Hepatocyte (in vitro differentiated cells): ENCODE results near the gene CCL11. TPM values are rescaled to one million over a fixed set of nuclear protein-coding genes. Genes with fewer than 3 reads are reported as not detected.

ENCODE experiments used
- DNase-seq: peaks from one replicate; pipeline ENCODE4 v3.0.0-alpha.2; 2016; ENCODE audit warnings: low spot score
- H2AFZ ChIP-seq: fragments of 200-600 bp; sonication (generic); 2 replicates; pipeline ENCODE4 v1.6.0; 2016; ENCODE audit warnings: antibody characterized with exemption, mild to moderate bottlenecking
- H3K27ac ChIP-seq: fragments of 200-600 bp; sonication (generic); 2 replicates; pipeline ENCODE4 v1.5.1; 2016; ENCODE audit warnings: mild to moderate bottlenecking
- H3K27me3 ChIP-seq: fragments of 200-600 bp; sonication (generic); 2 replicates; pipeline ENCODE4 v1.6.1; 2016
- H3K36me3 ChIP-seq: fragments of 200-600 bp; sonication (generic); replicated peaks from 2 replicates; pipeline ENCODE4 v1.5.1; 2016; ENCODE audit warnings: low read depth; ENCODE audit not compliant: insufficient read depth
- H3K4me1 ChIP-seq: fragments of 200-600 bp; sonication (generic); 2 replicates; pipeline ENCODE4 v1.5.1; 2016; ENCODE audit warnings: mild to moderate bottlenecking, moderate library complexity; ENCODE audit not compliant: insufficient read depth
- H3K4me2 ChIP-seq: fragments of 200-600 bp; sonication (generic); 2 replicates; pipeline ENCODE4 v1.6.0; 2016
- H3K4me3 ChIP-seq: fragments of 200-600 bp; sonication (generic); 2 replicates; pipeline ENCODE4 v1.5.1; 2016; ENCODE audit warnings: mild to moderate bottlenecking
- H3K79me2 ChIP-seq: fragments of 200-600 bp; sonication (generic); 2 replicates; pipeline ENCODE4 v1.6.0; 2017; ENCODE audit warnings: mild to moderate bottlenecking
- H3K9me2 ChIP-seq: fragments of 200-600 bp; sonication (generic); replicated peaks from 2 replicates; pipeline ENCODE4 v1.6.0; 2017; ENCODE audit warnings: mild to moderate bottlenecking; ENCODE audit not compliant: insufficient read depth
- H3K9me3 ChIP-seq: fragments of 200-600 bp; sonication (generic); 2 replicates; pipeline ENCODE4 v1.5.1; 2016; ENCODE audit warnings: low read depth, mild to moderate bottlenecking
- H4K20me1 ChIP-seq: fragments of 200-600 bp; sonication (generic); 2 replicates; pipeline ENCODE4 v1.6.0; 2016; ENCODE audit warnings: mild to moderate bottlenecking; ENCODE audit not compliant: insufficient read depth, poor library complexity, severe bottlenecking
- EZH2 ChIP-seq: fragments of 200-600 bp; sonication (generic); IDR thresholded peaks from 2 replicates; pipeline ENCODE4 v1.6.1; 2016; ENCODE audit warnings: antibody characterized with exemption, mild to moderate bottlenecking, borderline replicate concordance
- EZH2phosphoT487 ChIP-seq: fragments of 200-600 bp; sonication (generic); IDR thresholded peaks from one replicate; pipeline ENCODE4 v1.6.1; 2018; ENCODE audit warnings: antibody characterized with exemption, mild to moderate bottlenecking, low read depth, moderate library complexity; ENCODE audit not compliant: unreplicated experiment, severe bottlenecking
- WGBS: methylation state at CpG from one replicate; pipeline ENCODE4 v1.1.6; 2016; ENCODE audit warnings: low lambda C conversion rate; ENCODE audit errors: missing lambda C conversion rate; 5-methylcytosine and 5-hydroxymethylcytosine counted together
- polyA plus RNA-seq: library from polyadenylated mRNA; unstranded; fragments of >200 nt; fragmentation: Nextera tagmentation; extraction: Ambion mirVana; gene quantifications from 2 replicates; pipeline ENCODE4 v1.2.1, GENCODE V29; 2016
- total RNA-seq: library from RNA; depleted of rRNA; stranded (reverse); fragments of >200 nt; gene quantifications from 2 replicates; pipeline ENCODE4 v1.2.3, GENCODE V29; 2014
- TF ChIP-seq, protein P1 (sequence below): fragments of 200-600 bp; sonication (generic); IDR thresholded peaks from 2 replicates; pipeline ENCODE4 v1.5.1; 2016; ENCODE audit warnings: antibody characterized with exemption, mild to moderate bottlenecking; ENCODE audit not compliant: poor library complexity

CCL11 gene
- total and polyA plus RNA-seq, 2 experiments from 2014 or later: 0.82 TPM; not detected in 1

DNA sequence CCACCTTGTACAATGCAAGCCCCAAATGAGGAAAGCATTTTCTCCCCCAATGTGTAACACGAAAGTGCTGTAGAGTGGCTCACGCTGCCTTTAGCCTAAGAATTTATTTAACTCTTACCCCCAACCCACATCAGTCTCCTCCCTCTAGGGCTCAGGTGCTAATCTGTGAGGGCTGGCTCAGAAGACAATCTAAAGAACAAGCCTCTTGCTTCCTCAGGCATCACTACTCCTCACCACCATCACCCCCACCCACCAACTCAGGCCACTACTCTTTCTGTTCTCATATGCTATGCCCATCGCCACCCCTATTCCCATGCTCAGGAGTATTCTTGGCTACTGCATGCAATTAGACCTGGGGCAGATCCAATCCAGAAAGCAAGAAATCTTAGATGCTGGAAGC lies 34.4 kb upstream of the CCL11 start:
- Histone ChIP-seq H3K9me2 (no peaks in the 10 kb centered on the region), H3K36me3 (no peaks in the 10 kb centered on the region), H2AFZ (no peak overlapping the region), H3K79me2 (no peaks in the 10 kb centered on the region), H3K4me2 (no peak overlapping the region), H3K27me3 (no peaks in the 10 kb centered on the region), H3K4me1 (peaks cover 58% of the 10 kb centered on the region), H3K9me3 (no peaks in the 10 kb centered on the region), H3K4me3 (no peak overlapping the region), H4K20me1 (no peaks in the 10 kb centered on the region), H3K27ac (no peak overlapping the region)
- WGBS: 89% methylated on average over 3 of the region's 3 CpGs
- no peak for DNase-seq
- TF ChIP-seq, protein P1, sequence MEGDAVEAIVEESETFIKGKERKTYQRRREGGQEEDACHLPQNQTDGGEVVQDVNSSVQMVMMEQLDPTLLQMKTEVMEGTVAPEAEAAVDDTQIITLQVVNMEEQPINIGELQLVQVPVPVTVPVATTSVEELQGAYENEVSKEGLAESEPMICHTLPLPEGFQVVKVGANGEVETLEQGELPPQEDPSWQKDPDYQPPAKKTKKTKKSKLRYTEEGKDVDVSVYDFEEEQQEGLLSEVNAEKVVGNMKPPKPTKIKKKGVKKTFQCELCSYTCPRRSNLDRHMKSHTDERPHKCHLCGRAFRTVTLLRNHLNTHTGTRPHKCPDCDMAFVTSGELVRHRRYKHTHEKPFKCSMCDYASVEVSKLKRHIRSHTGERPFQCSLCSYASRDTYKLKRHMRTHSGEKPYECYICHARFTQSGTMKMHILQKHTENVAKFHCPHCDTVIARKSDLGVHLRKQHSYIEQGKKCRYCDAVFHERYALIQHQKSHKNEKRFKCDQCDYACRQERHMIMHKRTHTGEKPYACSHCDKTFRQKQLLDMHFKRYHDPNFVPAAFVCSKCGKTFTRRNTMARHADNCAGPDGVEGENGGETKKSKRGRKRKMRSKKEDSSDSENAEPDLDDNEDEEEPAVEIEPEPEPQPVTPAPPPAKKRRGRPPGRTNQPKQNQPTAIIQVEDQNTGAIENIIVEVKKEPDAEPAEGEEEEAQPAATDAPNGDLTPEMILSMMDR: no peak
- no peak for TF ChIP-seq EZH2

DNA sequence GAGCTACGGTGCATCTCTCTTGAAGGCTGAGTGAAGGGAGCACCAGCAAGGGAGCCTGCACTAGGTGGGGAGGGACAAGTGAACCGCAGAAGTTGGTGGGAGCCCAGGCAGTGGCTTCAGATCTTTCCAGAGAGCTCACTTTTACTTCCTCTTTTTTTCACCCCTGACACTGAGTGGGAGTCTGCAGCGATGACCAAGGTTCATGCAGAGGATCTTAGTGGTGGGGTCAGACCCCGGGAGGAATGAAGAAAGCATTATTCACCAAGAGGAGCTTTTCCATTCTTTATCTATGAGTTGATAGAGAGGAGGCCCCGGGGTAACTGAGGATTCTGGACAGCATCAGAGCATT lies 33.5 kb upstream of the CCL11 start:
- Histone ChIP-seq H3K27ac (peak overlapping the region; percentile 59), H2AFZ (no peak overlapping the region), H3K9me2 (no peaks in the 10 kb centered on the region), H3K4me1 (peaks cover 58% of the 10 kb centered on the region), H4K20me1 (no peaks in the 10 kb centered on the region), H3K9me3 (no peaks in the 10 kb centered on the region), H3K27me3 (no peaks in the 10 kb centered on the region), H3K4me3 (no peak overlapping the region), H3K4me2 (peak overlapping the region; percentile 46), H3K36me3 (no peaks in the 10 kb centered on the region), H3K79me2 (no peaks in the 10 kb centered on the region)
- WGBS: 61% methylated on average over 5 of the region's 5 CpGs
- DNase-seq: no peak
- TF ChIP-seq EZH2phosphoT487 (no peak), EZH2 (no peak)
- TF ChIP-seq, protein P1: no peak

DNA sequence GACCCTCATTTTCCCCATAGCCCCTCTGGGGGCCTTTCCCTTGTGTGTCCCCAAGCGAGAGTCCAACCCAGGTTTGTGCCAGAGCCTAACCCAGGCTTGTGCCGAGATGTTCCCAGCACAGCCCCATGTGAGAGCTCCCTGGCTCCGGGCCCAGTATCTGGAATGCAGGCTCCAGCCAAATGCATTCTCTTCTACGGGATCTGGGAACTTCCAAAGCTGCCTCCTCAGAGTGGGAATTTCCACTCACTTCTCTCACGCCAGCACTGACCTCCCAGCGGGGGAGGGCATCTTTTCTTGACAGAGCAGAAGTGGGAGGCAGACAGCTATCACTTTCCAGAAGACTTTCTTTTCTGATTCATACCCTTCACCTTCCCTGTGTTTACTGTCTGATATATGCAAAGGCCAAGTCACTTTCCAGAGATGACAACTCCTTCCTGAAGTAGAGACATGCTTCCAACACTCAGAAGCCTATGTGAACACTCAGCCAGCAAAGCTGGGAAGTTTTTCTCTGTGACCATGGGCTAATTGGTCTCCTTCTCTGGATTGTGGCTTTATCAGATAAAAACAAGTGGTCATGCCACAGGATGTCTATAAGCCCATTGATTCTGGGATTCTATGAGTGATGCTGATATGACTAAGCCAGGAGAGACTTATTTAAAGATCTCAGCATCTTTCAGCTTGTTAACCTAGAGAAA lies 33.0 kb upstream of the CCL11 start:
- WGBS: 31% methylated on average over 6 of the region's 6 CpGs
- Histone ChIP-seq H3K9me2 (no peaks in the 10 kb centered on the region), H3K79me2 (no peaks in the 10 kb centered on the region), H3K27me3 (no peaks in the 10 kb centered on the region), H2AFZ (no peak overlapping the region), H3K4me2 (peak overlapping the region; percentile 46), H3K4me3 (no peak overlapping the region), H3K36me3 (no peaks in the 10 kb centered on the region), H3K4me1 (peaks cover 58% of the 10 kb centered on the region), H3K9me3 (no peaks in the 10 kb centered on the region), H3K27ac (peak overlapping the region; percentile 88), H4K20me1 (no peaks in the 10 kb centered on the region)
- no peak for TF ChIP-seq EZH2
- no peak for TF ChIP-seq EZH2phosphoT487
- TF ChIP-seq, protein P1: no peak
- peak; percentile 84 for DNase-seq

DNA sequence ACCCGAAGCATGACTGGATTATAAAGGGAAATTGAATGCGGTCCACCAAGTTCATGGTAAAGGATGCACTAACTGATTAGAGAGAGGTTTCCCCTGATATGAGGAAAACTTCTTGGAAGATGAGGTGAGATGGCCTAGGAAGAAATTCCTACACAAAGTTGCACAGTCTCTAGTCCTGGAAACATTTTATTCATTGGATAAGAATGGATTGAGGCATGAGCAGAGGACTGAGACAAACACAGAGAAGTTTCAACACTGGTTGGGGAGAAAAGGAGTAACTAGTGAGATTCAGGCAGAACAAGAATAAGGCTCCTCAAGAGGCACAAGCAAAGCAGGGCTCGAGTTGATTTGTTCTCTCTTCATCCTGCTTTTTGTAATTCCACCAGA lies 32.4 kb upstream of the CCL11 start:
- no peaks in the 10 kb centered on the region for H3K27me3 ChIP-seq
- WGBS: 71% methylated on average over 3 of the region's 3 CpGs
- H3K36me3 ChIP-seq: no peaks in the 10 kb centered on the region
- H3K9me3 ChIP-seq: no peaks in the 10 kb centered on the region
- no peaks in the 10 kb centered on the region for H4K20me1 ChIP-seq
- H3K4me3 ChIP-seq: no peak overlapping the region
- H3K4me2 ChIP-seq: peak overlapping the region; percentile 18
- no peaks in the 10 kb centered on the region for H3K9me2 ChIP-seq
- no peak for TF ChIP-seq EZH2
- TF ChIP-seq, protein P1: no peak
- no peak for TF ChIP-seq EZH2phosphoT487
- H3K4me1 ChIP-seq: peaks cover 57% of the 10 kb centered on the region
- H3K27ac ChIP-seq: peak overlapping the region; percentile 88
- H3K79me2 ChIP-seq: no peaks in the 10 kb centered on the region
- no peak overlapping the region for H2AFZ ChIP-seq
- DNase-seq: no peak
